ENCODE results near the gene MSH2. TPM values are rescaled to one million over a fixed set of nuclear protein-coding genes. Genes with fewer than 3 reads are reported as not detected.

Gene MSH2
- total RNA-seq, 1 experiment from 2014 or later = 55.3 TPM

GRCh38 chr2:47513981-47514520 is 111.1 kb downstream of the MSH2 start:
- no peaks in the 10 kb centered on the region for H3K27me3 Mint-ChIP-seq (ENCODE audit: unreplicated experiment)
- no peak overlapping the region for H3K27ac Mint-ChIP-seq (ENCODE audit: unreplicated experiment)
- BruUV-seq (replicated peaks) = no TSS peak
- no peak for DNase-seq
- no peak for TF ChIP-seq CTCF (IDR thresholded peaks at IDR 0.05; ENCODE audit: unreplicated experiment)
- no peaks in the 10 kb centered on the region for H3K36me3 Mint-ChIP-seq (ENCODE audit: insufficient read depth, unreplicated experiment)
- H3K4me3 Mint-ChIP-seq (ENCODE audit: low read depth, unreplicated experiment) = no peak overlapping the region
- CTCF ChIA-PET = no interaction called here
- no peaks in the 10 kb centered on the region for H3K4me1 Mint-ChIP-seq (ENCODE audit: low read depth, unreplicated experiment)
- intact Hi-C loops (cut with micrococcal nuclease; ENCODE audit: unreplicated experiment) = no loop called here
- peaks cover 6% of the 10 kb centered on the region for H3K9me3 Mint-ChIP-seq (ENCODE audit: low read depth, unreplicated experiment)

- peaks cover 6% of the 10 kb centered on the region for H3K9me3 Mint-ChIP-seq (ENCODE audit: low read depth, unreplicated experiment)
- H3K4me3 Mint-ChIP-seq (ENCODE audit: low read depth, unreplicated experiment) = no peak overlapping the region
- no peaks in the 10 kb centered on the region for H3K4me1 Mint-ChIP-seq (ENCODE audit: low read depth, unreplicated experiment)
- no peak for DNase-seq
- no peaks in the 10 kb centered on the region for H3K36me3 Mint-ChIP-seq (ENCODE audit: insufficient read depth, unreplicated experiment)
- intact Hi-C loops (cut with micrococcal nuclease; ENCODE audit: unreplicated experiment) = no loop called here
- no peak overlapping the region for H3K27ac Mint-ChIP-seq (ENCODE audit: unreplicated experiment)
- H3K27me3 Mint-ChIP-seq (ENCODE audit: unreplicated experiment) = no peaks in the 10 kb centered on the region
- no TSS peak for BruUV-seq (replicated peaks)
- CTCF ChIA-PET = no interaction called here
- no peak for TF ChIP-seq CTCF (IDR thresholded peaks at IDR 0.05; ENCODE audit: unreplicated experiment)
Observed at GRCh38 chr2:47516360-47517104, 113.6 kb downstream of the MSH2 start.

GRCh38 chr2:47518497-47519146 is 115.7 kb downstream of the MSH2 start:
- Mint-ChIP-seq H3K27me3 (ENCODE audit: unreplicated experiment) (no peaks in the 10 kb centered on the region), H3K27ac (ENCODE audit: unreplicated experiment) (no peak overlapping the region), H3K4me1 (ENCODE audit: low read depth, unreplicated experiment) (no peaks in the 10 kb centered on the region), H3K4me3 (ENCODE audit: low read depth, unreplicated experiment) (no peak overlapping the region), H3K9me3 (ENCODE audit: low read depth, unreplicated experiment) (peaks cover 2% of the 10 kb centered on the region), H3K36me3 (ENCODE audit: insufficient read depth, unreplicated experiment) (no peaks in the 10 kb centered on the region)
- DNase-seq = no peak
- no peak for TF ChIP-seq CTCF (IDR thresholded peaks at IDR 0.05; ENCODE audit: unreplicated experiment)
- CTCF ChIA-PET = no interaction called here
- no TSS peak for BruUV-seq (replicated peaks)
- intact Hi-C loops (cut with micrococcal nuclease; ENCODE audit: unreplicated experiment) = no loop called here

GRCh38 chr2:47519147-47519537 is 116.2 kb downstream of the MSH2 start:
- TF ChIP-seq CTCF (IDR thresholded peaks at IDR 0.05; ENCODE audit: unreplicated experiment) = no peak
- H3K27me3 Mint-ChIP-seq (ENCODE audit: unreplicated experiment) = no peaks in the 10 kb centered on the region
- no peaks in the 10 kb centered on the region for H3K4me1 Mint-ChIP-seq (ENCODE audit: low read depth, unreplicated experiment)
- no peaks in the 10 kb centered on the region for H3K36me3 Mint-ChIP-seq (ENCODE audit: insufficient read depth, unreplicated experiment)
- H3K4me3 Mint-ChIP-seq (ENCODE audit: low read depth, unreplicated experiment) = no peak overlapping the region
- no peak overlapping the region for H3K27ac Mint-ChIP-seq (ENCODE audit: unreplicated experiment)
- no peak for DNase-seq
- intact Hi-C loops (cut with micrococcal nuclease; ENCODE audit: unreplicated experiment) = no loop called here
- BruUV-seq (replicated peaks) = no TSS peak
- H3K9me3 Mint-ChIP-seq (ENCODE audit: low read depth, unreplicated experiment) = no peaks in the 10 kb centered on the region
- CTCF ChIA-PET = no interaction called here

All from Calu3 (cell line).